Smooth muscle cell (in vitro differentiated cells): ENCODE results near the gene MUC3A. TPM values are rescaled to one million over a fixed set of nuclear protein-coding genes. Genes with fewer than 3 reads are reported as not detected.
A peak's percentile ranks its signal among the peaks of the same experiment; 100 is the strongest.

Experiments used
- DNase-seq: peaks from one replicate; lab custom pipeline; 2025; ENCODE audit not compliant: unreplicated experiment; lab: John Stamatoyannopoulos, UW
- H2AFZ ChIP-seq: fragments of 200-600 bp; sonication (generic); 2 replicates; pipeline ENCODE4 v1.6.0; 2016; ENCODE audit warnings: antibody characterized with exemption, low read depth, mild to moderate bottlenecking
- H3F3A ChIP-seq: fragments of 200-600 bp; sonication (generic); 2 replicates; pipeline ENCODE4 v1.6.0; 2017; ENCODE audit warnings: antibody characterized with exemption, low read depth
- H3K27ac ChIP-seq: fragments of 200-600 bp; sonication (generic); 2 replicates; pipeline ENCODE4 v1.5.1; 2016; ENCODE audit warnings: low read depth, mild to moderate bottlenecking
- H3K27me3 ChIP-seq: fragments of 200-600 bp; sonication (generic); 2 replicates; pipeline ENCODE4 v1.6.1; 2016; ENCODE audit warnings: low read depth, mild to moderate bottlenecking
- H3K36me3 ChIP-seq: fragments of 200-600 bp; sonication (generic); 2 replicates; pipeline ENCODE4 v1.5.1; 2016; ENCODE audit warnings: low read depth
- H3K4me1 ChIP-seq: fragments of 200-600 bp; sonication (generic); 2 replicates; pipeline ENCODE4 v1.5.1; 2016; ENCODE audit warnings: low read depth
- H3K4me2 ChIP-seq: fragments of 200-600 bp; sonication (generic); 2 replicates; pipeline ENCODE4 v1.6.0; 2016; ENCODE audit warnings: mild to moderate bottlenecking
- H3K4me3 ChIP-seq: fragments of 200-600 bp; sonication (generic); 2 replicates; pipeline ENCODE4 v1.5.1; 2016; ENCODE audit warnings: mild to moderate bottlenecking
- H3K79me2 ChIP-seq: fragments of 200-600 bp; sonication (generic); 2 replicates; pipeline ENCODE4 v1.6.0; 2016; ENCODE audit warnings: low read depth, mild to moderate bottlenecking
- H3K9ac ChIP-seq: fragments of 200-600 bp; sonication (generic); 2 replicates; pipeline ENCODE4 v1.6.0; 2016; ENCODE audit warnings: low read depth
- H3K9me3 ChIP-seq: fragments of 200-600 bp; sonication (generic); replicated peaks from 2 replicates; pipeline ENCODE4 v1.5.1; 2016; ENCODE audit warnings: low read depth
- H4K20me1 ChIP-seq: fragments of 200-600 bp; sonication (generic); 2 replicates; pipeline ENCODE4 v1.6.0; 2016; ENCODE audit warnings: low read depth
- CTCF ChIP-seq: fragments of 200-600 bp; sonication (generic); IDR thresholded peaks from 2 replicates; pipeline ENCODE4 v1.5.1; 2017; ENCODE audit warnings: borderline replicate concordance, mild to moderate bottlenecking, antibody characterized with exemption; ENCODE audit not compliant: insufficient read depth, poor library complexity, severe bottlenecking
- WGBS: methylation state at CpG from one replicate; pipeline ENCODE4 v1.1.7; 2016; ENCODE audit warnings: low lambda C conversion rate; 5-methylcytosine and 5-hydroxymethylcytosine counted together
- polyA plus RNA-seq: library from polyadenylated mRNA; unstranded; fragments of >200 nt; fragmentation: Nextera tagmentation; extraction: Ambion mirVana; gene quantifications from 2 replicates; pipeline ENCODE4 v1.2.1, GENCODE V29; 2016
- total RNA-seq: library from RNA; depleted of rRNA; stranded (reverse); fragments of >200 nt; gene quantifications from 2 replicates; pipeline ENCODE4 v1.2.3, GENCODE V29; 2014

MUC3A gene
- total and polyA plus RNA-seq, 2 experiments from 2014 or later = not detected

DNA sequence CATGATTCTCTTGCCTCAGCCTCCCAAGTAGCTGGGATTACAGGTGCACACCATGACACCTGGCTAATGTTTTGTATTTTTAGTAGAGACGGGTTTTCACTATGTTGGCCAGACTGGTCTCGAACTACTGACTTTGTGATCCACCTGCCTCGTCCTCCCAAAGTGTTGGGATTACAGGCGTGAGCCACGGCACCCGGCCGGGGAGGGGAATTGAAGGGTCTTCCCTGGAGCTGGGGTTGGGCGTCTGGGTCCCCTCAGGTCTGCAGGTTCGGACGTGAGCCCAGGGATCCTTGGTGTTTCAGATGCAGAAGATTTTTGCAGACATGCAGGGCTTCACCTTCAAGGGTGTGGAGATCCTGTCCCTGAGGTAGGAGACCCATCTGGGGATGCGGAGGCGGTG is 14.1 kb downstream of the MUC3A start:
- Histone ChIP-seq H2AFZ (no peak overlapping the region), H3F3A (no peaks in the 10 kb centered on the region), H3K9ac (no peak overlapping the region), H3K4me2 (no peak overlapping the region), H3K4me3 (no peak overlapping the region), H3K36me3 (no peaks in the 10 kb centered on the region), H3K27me3 (peaks cover 80% of the 10 kb centered on the region), H3K27ac (no peak overlapping the region), H3K9me3 (no peaks in the 10 kb centered on the region), H3K4me1 (peaks cover 6% of the 10 kb centered on the region), H4K20me1 (no peaks in the 10 kb centered on the region), H3K79me2 (no peaks in the 10 kb centered on the region)
- WGBS = 81% methylated on average over 12 of the region's 12 CpGs
- no peak for DNase-seq
- no peak for TF ChIP-seq CTCF

DNA sequence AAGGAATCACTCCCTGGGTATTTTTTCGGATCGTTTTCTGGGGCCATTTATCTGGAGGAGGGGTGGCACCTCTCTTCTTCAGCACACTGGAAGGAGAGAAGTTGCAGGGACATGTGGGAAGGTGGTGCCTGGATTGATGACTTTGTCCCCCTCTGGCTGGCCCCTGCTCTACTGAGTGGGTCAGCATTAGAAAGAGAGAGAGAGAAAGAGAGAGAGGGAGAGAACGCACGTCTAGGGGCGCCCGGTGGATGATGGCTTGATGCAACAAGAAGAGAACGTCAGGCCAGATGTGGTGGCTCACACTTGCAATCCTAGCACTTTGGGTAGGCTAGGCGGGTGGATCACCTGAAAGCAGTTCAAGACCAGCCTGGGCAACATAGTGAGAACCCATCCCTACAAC is 14.5 kb downstream of the MUC3A start:
- no peak for TF ChIP-seq CTCF
- no peak overlapping the region for H3K4me2 ChIP-seq
- H3K27ac ChIP-seq = no peak overlapping the region
- no peak overlapping the region for H3K4me3 ChIP-seq
- no peak overlapping the region for H3K9ac ChIP-seq
- H3K36me3 ChIP-seq = no peaks in the 10 kb centered on the region
- no peaks in the 10 kb centered on the region for H4K20me1 ChIP-seq
- no peak overlapping the region for H2AFZ ChIP-seq
- 83% methylated on average over 8 of the region's 8 CpGs for WGBS
- H3K79me2 ChIP-seq = no peaks in the 10 kb centered on the region
- DNase-seq = no peak
- H3K9me3 ChIP-seq = no peaks in the 10 kb centered on the region
- peaks cover 6% of the 10 kb centered on the region for H3K4me1 ChIP-seq
- no peaks in the 10 kb centered on the region for H3F3A ChIP-seq
- peaks cover 84% of the 10 kb centered on the region for H3K27me3 ChIP-seq

- no peaks in the 10 kb centered on the region for H3K9me3 ChIP-seq
- H3K4me3 ChIP-seq = no peak overlapping the region
- H3K79me2 ChIP-seq = no peaks in the 10 kb centered on the region
- H3K27ac ChIP-seq = no peak overlapping the region
- no peaks in the 10 kb centered on the region for H4K20me1 ChIP-seq
- H3K9ac ChIP-seq = no peak overlapping the region
- H3K27me3 ChIP-seq = peaks cover 84% of the 10 kb centered on the region
- no peak overlapping the region for H2AFZ ChIP-seq
- 68% methylated on average over 7 of the region's 7 CpGs for WGBS
- no peaks in the 10 kb centered on the region for H3K36me3 ChIP-seq
- TF ChIP-seq CTCF = no peak
- H3K4me1 ChIP-seq = peaks cover 6% of the 10 kb centered on the region
- no peak for DNase-seq
- H3F3A ChIP-seq = no peaks in the 10 kb centered on the region
- no peak overlapping the region for H3K4me2 ChIP-seq
Observed at GRCh38 chr7:100964630-100965029, 15.3 kb downstream of the MUC3A start.

GRCh38 chr7:100965045-100965722 is 15.8 kb downstream of the MUC3A start:
- Histone ChIP-seq H3K27me3 (peaks cover 78% of the 10 kb centered on the region), H3K79me2 (no peaks in the 10 kb centered on the region)

More at GRCh38 chr7:100965045-100965722, 15.8 kb downstream of the MUC3A start:
- H3K9me3 ChIP-seq = no peaks in the 10 kb centered on the region
- TF ChIP-seq CTCF = no peak
- H3K4me2 ChIP-seq = peak overlapping the region; percentile 84
- DNase-seq = no peak
- H3K27ac ChIP-seq = no peak overlapping the region
- no peaks in the 10 kb centered on the region for H4K20me1 ChIP-seq
- peaks cover 6% of the 10 kb centered on the region for H3K4me1 ChIP-seq
- H3K9ac ChIP-seq = no peak overlapping the region
- no peaks in the 10 kb centered on the region for H3K36me3 ChIP-seq
- 28% methylated on average over 25 of the region's 25 CpGs for WGBS
- H2AFZ ChIP-seq = no peak overlapping the region
- H3K4me3 ChIP-seq = peak overlapping the region; percentile 44
- no peaks in the 10 kb centered on the region for H3F3A ChIP-seq
